Large intestine (tissue), 3 donors: Measurements from ENCODE around the gene WTIP. TPM values are rescaled to one million over a fixed set of nuclear protein-coding genes. Genes with fewer than 3 reads are reported as not detected.
"Not testable (repeated sequence)": the region's sequence is repeated elsewhere in the genome, so short reads cannot be mapped to it uniquely, and the experiment has no call there.

Source experiments
- DNase-seq, 2 donors: peaks; one replicate each; pipeline versions ENCODE4 v3.0.0 to v3.0.0-alpha.2; 2013
- H3K27ac ChIP-seq: one replicate; pipeline ENCODE4 v1.5.1; 2013; ENCODE audit warnings: low read length
- H3K27me3 ChIP-seq: 2 replicates; pipeline ENCODE4 v1.6.1; 2013; ENCODE audit warnings: low read length; ENCODE audit not compliant: control insufficient read depth, insufficient read depth
- H3K36me3 ChIP-seq: 2 replicates; pipeline ENCODE4 v1.6.1; 2013; ENCODE audit warnings: low read length; ENCODE audit not compliant: control insufficient read depth, insufficient read depth
- H3K4me1 ChIP-seq: one replicate; pipeline ENCODE4 v1.6.1; 2013; ENCODE audit warnings: low read length; ENCODE audit not compliant: control insufficient read depth, insufficient read depth
- H3K4me3 ChIP-seq: one replicate; pipeline ENCODE4 v1.5.1; 2013; ENCODE audit warnings: low read length
- H3K9me3 ChIP-seq: one replicate; pipeline ENCODE4 v1.6.1; 2013; ENCODE audit warnings: mild to moderate bottlenecking, low read depth, low read length, moderate library complexity; ENCODE audit not compliant: control insufficient read depth
- WGBS: methylation state at CpG from one replicate; pipeline ENCODE4 v1.1.5; 2013; ENCODE audit warnings: low lambda C conversion rate; ENCODE audit not compliant: insufficient coverage; 5-methylcytosine and 5-hydroxymethylcytosine counted together
- polyA plus RNA-seq: library from polyadenylated mRNA; unstranded; fragments of 120-200 nt; gene quantifications from one replicate; pipeline ENCODE4 v1.2.1, GENCODE V29; 2013

Gene WTIP
- polyA plus RNA-seq, 1 donor, result 7.1 TPM

DNA sequence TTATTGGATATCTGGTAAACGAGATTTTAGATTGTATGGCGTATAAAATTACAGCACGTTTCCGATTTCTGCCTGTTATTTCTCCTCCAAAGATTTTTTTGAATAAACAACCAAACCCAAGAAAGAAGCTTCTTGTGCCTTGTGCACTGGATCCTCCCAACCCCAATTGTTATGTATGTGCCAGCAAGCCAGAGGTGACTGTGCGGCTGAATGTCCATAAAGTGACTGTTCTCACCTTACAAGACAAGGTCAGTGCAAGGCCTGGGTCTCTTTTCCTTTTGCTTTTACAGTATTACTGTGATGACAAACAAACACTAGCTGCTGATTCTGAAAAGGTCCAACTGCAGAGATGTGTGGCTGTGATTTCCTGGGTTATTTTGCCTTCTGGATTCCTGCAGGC, 22.9 kb upstream of the WTIP start:
- DNase-seq, result no peak
- Histone ChIP-seq H3K4me3 (no peak overlapping the region), H3K36me3 (peaks cover 77% of the 10 kb centered on the region), H3K9me3 (no peaks in the 10 kb centered on the region), H3K27me3 (no peaks in the 10 kb centered on the region), H3K27ac (no peak overlapping the region), H3K4me1 (no peaks in the 10 kb centered on the region)
- WGBS, result 100% methylated on average over 4 of the region's 5 CpGs

DNA sequence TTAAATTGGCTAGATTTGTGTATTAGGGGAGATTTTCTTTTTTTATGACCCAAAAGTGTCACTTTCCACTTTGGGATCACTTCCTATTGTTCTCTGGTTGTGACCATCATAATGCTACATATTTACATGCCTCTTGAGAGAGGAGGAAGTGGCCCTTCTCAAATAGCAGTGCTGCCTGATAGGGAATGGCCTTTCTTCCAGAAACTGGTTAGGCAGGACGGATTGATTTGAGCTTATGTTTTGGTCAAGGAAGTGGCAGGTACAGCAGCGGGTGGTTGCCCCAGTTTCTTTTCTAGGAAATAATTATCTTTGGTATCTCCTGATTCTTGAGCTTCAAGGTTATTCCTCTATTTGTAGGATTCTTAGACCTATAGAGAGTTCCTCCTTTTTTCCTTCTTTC, 21.9 kb upstream of the WTIP start:
- H3K36me3 ChIP-seq, result peaks cover 76% of the 10 kb centered on the region
- no peak for DNase-seq
- H3K27ac ChIP-seq, result no peak overlapping the region
- H3K4me3 ChIP-seq, result no peak overlapping the region
- H3K9me3 ChIP-seq, result no peaks in the 10 kb centered on the region
- WGBS, result no CpG with 5 or more reads among the region's 2 CpGs
- H3K4me1 ChIP-seq, result no peaks in the 10 kb centered on the region
- no peaks in the 10 kb centered on the region for H3K27me3 ChIP-seq

DNA sequence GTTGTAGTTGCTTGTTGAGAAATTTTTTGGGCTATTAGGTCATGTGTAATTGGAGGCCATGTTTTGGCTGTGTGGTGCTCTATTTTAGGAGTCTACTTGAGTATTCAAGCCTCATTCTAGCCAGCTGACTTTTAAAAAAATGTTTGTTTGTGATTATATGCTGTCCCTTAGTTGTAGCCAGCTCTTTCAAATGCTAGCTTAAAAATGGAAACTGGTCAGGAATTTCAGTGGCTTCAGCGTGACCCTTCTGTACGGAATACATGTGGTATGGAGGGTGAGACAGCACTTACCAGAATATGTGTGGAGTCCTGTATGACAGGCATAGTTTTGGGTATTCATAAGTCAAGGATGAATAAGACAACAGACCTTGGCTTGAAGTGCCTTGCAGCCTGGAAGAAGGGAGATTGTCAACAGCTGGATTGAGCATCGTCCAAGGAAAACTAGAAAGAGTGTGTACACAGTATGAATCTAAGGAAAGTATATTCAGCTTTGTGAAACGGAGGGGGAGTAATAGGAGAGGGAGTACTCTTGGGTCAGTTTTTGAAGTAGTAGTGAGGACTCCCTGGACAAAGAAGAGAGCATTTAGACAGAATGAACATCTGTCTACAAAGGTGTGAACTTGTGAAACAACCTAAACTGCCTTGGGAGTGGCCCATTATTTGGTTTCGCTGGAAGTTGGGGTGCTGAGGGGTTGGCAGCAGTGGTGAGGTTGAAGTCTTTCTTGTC, 20.0 kb upstream of the WTIP start:
- Histone ChIP-seq H3K4me3 (no peak overlapping the region), H3K4me1 (no peaks in the 10 kb centered on the region), H3K27ac (no peak overlapping the region), H3K9me3 (no peaks in the 10 kb centered on the region), H3K27me3 (no peaks in the 10 kb centered on the region), H3K36me3 (peaks cover 84% of the 10 kb centered on the region)
- no peak for DNase-seq
- WGBS, result 100% methylated on average over 2 of the region's 5 CpGs

DNA sequence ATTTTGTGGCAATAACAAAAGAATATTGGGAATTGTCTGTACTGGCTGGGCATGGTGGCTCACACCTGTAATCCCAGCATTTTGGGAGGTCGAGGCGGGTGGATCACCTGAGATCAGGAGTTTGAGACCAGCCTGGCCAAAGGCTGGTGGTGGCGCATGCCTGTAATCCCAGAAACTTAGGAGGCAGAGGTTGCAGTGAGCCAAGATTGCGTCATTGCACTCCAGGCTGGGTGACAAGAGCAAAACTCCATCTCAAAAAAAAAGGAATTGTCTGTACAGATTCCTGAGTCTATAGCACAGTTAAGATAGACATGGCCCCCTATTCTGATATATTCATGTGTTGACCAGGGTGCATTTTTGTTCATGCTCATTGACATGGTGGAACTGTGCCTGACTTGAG, 16.8 kb upstream of the WTIP start:
- no CpG with 5 or more reads among the region's 4 CpGs for WGBS
- DNase-seq, H3K9me3 ChIP-seq, H3K4me1 ChIP-seq, H3K27ac ChIP-seq, H3K27me3 ChIP-seq, H3K4me3 ChIP-seq: not testable (repeated sequence)
- H3K36me3 ChIP-seq, result peaks cover 83% of the 10 kb centered on the region

DNA sequence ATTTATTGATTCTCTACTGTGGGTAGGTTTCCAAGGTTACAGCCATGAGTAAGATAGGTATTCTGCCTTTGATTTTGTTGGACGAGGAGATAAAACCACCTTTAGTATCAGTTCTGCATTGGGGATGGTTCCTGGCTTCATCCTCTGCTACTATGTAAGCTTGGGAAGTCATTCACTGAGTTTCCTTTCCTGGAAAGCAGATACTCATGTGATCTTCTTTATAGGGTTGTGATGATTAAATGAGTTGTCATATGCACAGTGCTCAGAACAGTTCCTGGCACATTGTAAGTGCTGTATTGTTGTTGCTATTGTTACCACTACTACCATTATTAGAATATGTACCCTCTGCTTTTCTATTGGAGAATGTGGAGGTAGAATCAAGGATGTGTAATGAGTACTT, 13.1 kb upstream of the WTIP start:
- no peaks in the 10 kb centered on the region for H3K27me3 ChIP-seq
- no peaks in the 10 kb centered on the region for H3K4me1 ChIP-seq
- no peak for DNase-seq
- WGBS, result no CpG with 5 or more reads among the region's 1 CpG
- no peaks in the 10 kb centered on the region for H3K9me3 ChIP-seq
- no peak overlapping the region for H3K4me3 ChIP-seq
- H3K36me3 ChIP-seq, result peaks cover 73% of the 10 kb centered on the region
- H3K27ac ChIP-seq, result no peak overlapping the region

- no CpG with 5 or more reads among the region's 5 CpGs for WGBS
- H3K36me3 ChIP-seq, result peaks cover 71% of the 10 kb centered on the region
- H3K27ac ChIP-seq, H3K27me3 ChIP-seq, H3K9me3 ChIP-seq, DNase-seq, H3K4me1 ChIP-seq, H3K4me3 ChIP-seq: not testable (repeated sequence)
These were observed 12.5 kb upstream of the WTIP start for GRCh38 chr19:34469026-34469425.

GRCh38 chr19:34471906-34472700, 9.5 kb upstream of the WTIP start:
- no peak overlapping the region for H3K27ac ChIP-seq
- 95% methylated on average over 4 of the region's 8 CpGs for WGBS
- H3K4me1 ChIP-seq, result no peaks in the 10 kb centered on the region
- peaks cover 44% of the 10 kb centered on the region for H3K36me3 ChIP-seq
- no peak overlapping the region for H3K4me3 ChIP-seq
- no peak for DNase-seq
- H3K27me3 ChIP-seq, result no peaks in the 10 kb centered on the region
- no peaks in the 10 kb centered on the region for H3K9me3 ChIP-seq

- 100% methylated on average over 1 of the region's 4 CpGs for WGBS
These were observed 7.1 kb upstream of the WTIP start for GRCh38 chr19:34474233-34474989.

GRCh38 chr19:34475026-34475974, 6.3 kb upstream of the WTIP start:
- 100% methylated on average over 2 of the region's 9 CpGs for WGBS
- no peaks in the 10 kb centered on the region for H3K4me1 ChIP-seq
- no peak overlapping the region for H3K4me3 ChIP-seq
- peaks cover 26% of the 10 kb centered on the region for H3K36me3 ChIP-seq
- H3K9me3 ChIP-seq, result no peaks in the 10 kb centered on the region
- H3K27me3 ChIP-seq, result peaks cover 8% of the 10 kb centered on the region
- no peak for DNase-seq
- no peak overlapping the region for H3K27ac ChIP-seq

More at GRCh38 chr19:34474233-34474989, 7.1 kb upstream of the WTIP start:
- peaks cover 4% of the 10 kb centered on the region for H3K27me3 ChIP-seq
- H3K9me3 ChIP-seq, result no peaks in the 10 kb centered on the region
- peaks cover 31% of the 10 kb centered on the region for H3K36me3 ChIP-seq
- H3K4me1 ChIP-seq, result no peaks in the 10 kb centered on the region
- no peak for DNase-seq
- no peak overlapping the region for H3K27ac ChIP-seq
- H3K4me3 ChIP-seq, result no peak overlapping the region
